PC-9 (cell line): ENCODE results near the gene RNF183.

Experiments used
- EZH2 ChIP-seq: fragments of 200-600 bp; sonication (generic); IDR thresholded peaks from 2 replicates; pipeline ENCODE4 v1.8.0; 2017; ENCODE audit warnings: antibody characterized with exemption, low read depth
- TF ChIP-seq, protein P1 (sequence below): fragments of 200-600 bp; sonication (generic); conservative IDR thresholded peaks from 2 replicates; pipeline ENCODE4 v1.6.1; 2017; ENCODE audit warnings: mixed run types, antibody characterized with exemption, mild to moderate bottlenecking, moderate library complexity

DNA sequence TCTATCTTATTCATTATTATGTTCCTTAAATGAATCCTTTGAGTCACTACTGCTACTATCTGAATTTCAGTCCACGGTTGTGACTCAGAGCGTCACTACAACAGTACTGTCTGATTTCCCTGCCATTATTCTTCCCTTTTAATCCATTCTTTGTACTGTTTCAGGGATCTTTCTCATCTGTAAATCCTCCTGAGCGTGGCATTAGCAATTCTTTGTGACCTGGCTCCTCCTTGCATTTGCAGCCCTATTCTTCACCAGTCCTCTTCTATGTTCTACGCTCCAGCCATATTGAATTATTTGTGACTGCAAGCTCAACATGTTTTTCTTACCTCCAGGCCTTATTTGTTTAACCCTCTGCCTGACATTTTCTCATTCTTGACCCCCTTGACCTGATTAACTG lies 21.8 kb downstream of the RNF183 start:
- TF ChIP-seq, protein P1, sequence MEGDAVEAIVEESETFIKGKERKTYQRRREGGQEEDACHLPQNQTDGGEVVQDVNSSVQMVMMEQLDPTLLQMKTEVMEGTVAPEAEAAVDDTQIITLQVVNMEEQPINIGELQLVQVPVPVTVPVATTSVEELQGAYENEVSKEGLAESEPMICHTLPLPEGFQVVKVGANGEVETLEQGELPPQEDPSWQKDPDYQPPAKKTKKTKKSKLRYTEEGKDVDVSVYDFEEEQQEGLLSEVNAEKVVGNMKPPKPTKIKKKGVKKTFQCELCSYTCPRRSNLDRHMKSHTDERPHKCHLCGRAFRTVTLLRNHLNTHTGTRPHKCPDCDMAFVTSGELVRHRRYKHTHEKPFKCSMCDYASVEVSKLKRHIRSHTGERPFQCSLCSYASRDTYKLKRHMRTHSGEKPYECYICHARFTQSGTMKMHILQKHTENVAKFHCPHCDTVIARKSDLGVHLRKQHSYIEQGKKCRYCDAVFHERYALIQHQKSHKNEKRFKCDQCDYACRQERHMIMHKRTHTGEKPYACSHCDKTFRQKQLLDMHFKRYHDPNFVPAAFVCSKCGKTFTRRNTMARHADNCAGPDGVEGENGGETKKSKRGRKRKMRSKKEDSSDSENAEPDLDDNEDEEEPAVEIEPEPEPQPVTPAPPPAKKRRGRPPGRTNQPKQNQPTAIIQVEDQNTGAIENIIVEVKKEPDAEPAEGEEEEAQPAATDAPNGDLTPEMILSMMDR: no peak
- TF ChIP-seq EZH2: no peak
